Stimulated activated CD8-positive, alpha-beta memory T cell treated with anti-CD3 and anti-CD28 coated beads, Interleukin-7, amount 100 ng/mL, for 24 hours (primary cell): ENCODE results near the gene PARVA.
"Not testable (repeated sequence)": the region's sequence is repeated elsewhere in the genome, so short reads cannot be mapped to it uniquely, and the experiment has no call there.

Source experiments
- DNase-seq: peaks from one replicate; pipeline ENCODE4 v3.0.0-alpha.2; 2020; ENCODE audit warnings: low read depth

The PARVA gene

GRCh38 chr11:12497431-12497830 is 120.1 kb downstream of the PARVA start:
- no peak for DNase-seq

GRCh38 chr11:12499071-12499470 is 121.7 kb downstream of the PARVA start:
- no peak for DNase-seq

DNA sequence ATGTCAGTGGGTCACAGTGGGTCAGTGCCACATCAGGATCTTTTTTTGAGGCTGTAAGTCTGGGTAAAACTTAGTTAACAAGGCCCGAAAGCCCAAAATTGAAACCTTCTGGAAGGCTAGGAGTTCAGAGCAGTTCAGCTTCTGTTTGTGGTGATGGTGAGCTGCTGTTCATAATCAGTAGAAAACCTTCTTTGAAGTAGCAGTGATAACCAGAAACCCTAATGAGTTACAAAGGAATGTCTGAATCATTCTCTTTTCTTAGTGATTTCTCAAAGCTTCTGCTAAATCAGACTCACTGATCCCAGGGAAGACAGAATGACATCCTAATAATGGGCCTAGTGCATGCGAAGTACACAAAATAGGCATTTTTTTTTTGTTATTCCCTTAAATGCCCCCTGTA is 124.7 kb downstream of the PARVA start:
- no peak for DNase-seq

GRCh38 chr11:12503039-12503484 is 125.7 kb downstream of the PARVA start:
- no peak for DNase-seq

DNA sequence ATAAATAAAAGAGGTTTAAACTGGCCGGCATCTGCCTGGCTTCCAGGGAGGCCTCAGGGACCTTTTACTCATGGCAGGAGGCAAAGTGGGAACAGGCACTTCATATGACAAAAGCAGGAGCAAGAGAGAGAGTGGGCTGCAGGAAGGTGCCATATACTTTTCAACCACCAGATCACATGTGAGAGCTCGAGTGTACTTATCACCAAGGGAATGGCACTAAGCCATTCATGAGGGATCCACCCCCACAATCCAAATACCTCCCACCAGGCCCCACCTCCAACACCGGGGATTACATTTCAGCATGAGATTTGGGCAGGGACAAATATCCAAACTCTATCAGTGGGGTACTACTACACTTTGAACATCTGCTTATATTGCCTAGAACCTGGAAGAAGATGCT is 126.5 kb downstream of the PARVA start:
- no peak for DNase-seq

GRCh38 chr11:12505183-12505582 is 127.8 kb downstream of the PARVA start:
- DNase-seq = no peak

GRCh38 chr11:12506404-12506921 is 129.1 kb downstream of the PARVA start:
- no peak for DNase-seq

DNA sequence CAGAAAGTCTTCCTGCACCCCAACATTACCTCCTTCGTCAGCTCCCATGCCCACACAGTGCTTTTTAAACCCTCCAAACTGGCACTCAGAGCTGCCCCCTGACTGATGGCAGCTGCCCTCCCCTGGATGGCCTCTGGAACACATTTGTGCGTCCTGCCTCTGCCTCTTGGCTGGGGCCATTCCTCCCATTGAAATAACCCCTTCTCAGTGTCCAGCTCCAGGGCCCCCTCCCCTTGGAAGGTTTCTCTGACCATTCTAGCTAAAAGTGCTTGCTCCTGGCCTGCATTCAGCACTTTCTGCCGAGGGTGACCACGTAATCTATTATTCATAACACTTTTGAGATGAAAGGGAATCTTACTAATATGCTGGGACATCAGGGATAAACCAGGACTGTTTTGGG is 130.0 kb downstream of the PARVA start:
- DNase-seq = no peak

DNA sequence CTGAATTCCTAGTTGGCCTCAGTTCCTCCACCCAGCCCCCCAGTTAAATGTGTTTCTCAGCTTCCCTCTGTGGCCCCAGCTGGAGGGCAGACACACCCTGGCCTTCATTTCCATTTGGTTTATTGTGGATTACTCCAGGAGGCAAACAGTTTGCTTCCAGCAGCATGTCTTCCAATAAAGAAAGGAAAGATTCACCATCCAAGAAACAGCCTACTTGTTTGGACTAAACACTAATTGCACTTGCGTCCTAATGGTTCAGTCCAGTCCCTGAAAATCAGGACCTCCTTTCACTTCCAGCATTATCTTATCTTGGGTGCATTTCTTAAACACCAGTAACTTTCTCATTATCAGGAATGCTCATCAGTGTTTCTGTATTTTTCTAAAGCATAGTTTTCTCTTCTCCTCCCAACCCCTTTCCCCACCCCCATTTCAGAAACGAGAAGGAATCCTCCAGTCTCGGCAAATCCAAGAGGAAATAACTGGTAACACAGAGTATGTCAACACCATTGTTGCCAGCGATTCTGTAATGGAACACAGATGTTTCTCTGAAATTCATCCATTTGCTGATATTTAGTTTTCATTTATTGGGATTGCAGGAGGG is 130.9 kb downstream of the PARVA start:
- no peak for DNase-seq

GRCh38 chr11:12509371-12509770 is 132.0 kb downstream of the PARVA start:
- no peak for DNase-seq

- no peak for DNase-seq
Observed at GRCh38 chr11:12512132-12512531, 134.8 kb downstream of the PARVA start.

GRCh38 chr11:12512826-12513395 is 135.5 kb downstream of the PARVA start:
- no peak for DNase-seq

GRCh38 chr11:12516387-12517105 is 139.2 kb downstream of the PARVA start:
- DNase-seq = no peak

DNA sequence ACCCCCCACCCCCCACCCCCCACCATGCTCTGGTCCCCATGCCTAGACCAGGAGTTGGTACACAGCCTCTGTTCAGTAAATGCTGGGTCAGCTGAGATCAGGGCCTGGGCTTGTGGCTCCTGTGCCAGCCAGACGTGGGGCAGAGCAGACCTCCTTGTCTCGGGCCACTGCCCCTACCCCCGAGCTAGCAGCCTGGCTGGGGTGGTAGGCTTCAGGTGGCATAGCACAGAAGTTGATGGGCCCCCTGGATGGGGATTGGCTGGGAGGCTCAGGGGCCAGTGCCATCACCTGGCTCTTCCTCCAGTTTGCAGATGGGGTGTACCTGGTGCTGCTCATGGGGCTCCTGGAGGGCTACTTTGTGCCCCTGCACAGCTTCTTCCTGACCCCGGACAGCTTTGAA is 139.9 kb downstream of the PARVA start:
- no peak for DNase-seq

GRCh38 chr11:12517741-12518140 is 140.4 kb downstream of the PARVA start:
- no peak for DNase-seq

GRCh38 chr11:12518606-12519385 is 141.4 kb downstream of the PARVA start:
- DNase-seq = no peak

- no peak for DNase-seq
Observed at GRCh38 chr11:12520054-12520453, 142.7 kb downstream of the PARVA start.

DNA sequence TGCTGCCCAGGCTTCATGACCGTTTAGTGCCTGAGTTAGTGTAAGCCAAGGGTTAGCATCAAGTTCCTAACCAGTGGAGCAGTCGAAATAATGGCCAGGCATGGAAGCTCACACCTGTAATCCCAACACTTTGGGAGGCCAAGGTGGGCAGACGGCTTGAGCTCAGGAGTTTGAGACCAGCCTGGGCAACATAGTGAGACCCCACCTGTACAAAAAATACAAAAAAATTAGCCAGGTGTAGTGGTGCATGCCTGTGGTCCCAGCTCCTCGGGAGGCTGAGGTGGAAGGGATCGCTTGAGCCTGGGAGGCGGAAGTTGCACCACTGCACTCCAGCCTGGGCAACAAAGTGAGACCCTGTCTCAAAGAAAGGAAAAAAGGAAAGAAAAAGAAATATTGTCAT is 143.2 kb downstream of the PARVA start:
- not testable (repeated sequence) for DNase-seq

GRCh38 chr11:12523180-12523924 is 146.0 kb downstream of the PARVA start:
- DNase-seq = no peak

GRCh38 chr11:12524865-12525264 is 147.5 kb downstream of the PARVA start:
- no peak for DNase-seq

GRCh38 chr11:12525466-12526055 is 148.2 kb downstream of the PARVA start:
- no peak for DNase-seq
